Measurements from ENCODE around the gene APOF. TPM values are rescaled to one million over a fixed set of nuclear protein-coding genes. Genes with fewer than 3 reads are reported as not detected.
"Not testable (repeated sequence)": the region's sequence is repeated elsewhere in the genome, so short reads cannot be mapped to it uniquely, and the experiment has no call there.

The APOF gene
- total RNA-seq, 1 donor from 2014 or later: not detected

DNA sequence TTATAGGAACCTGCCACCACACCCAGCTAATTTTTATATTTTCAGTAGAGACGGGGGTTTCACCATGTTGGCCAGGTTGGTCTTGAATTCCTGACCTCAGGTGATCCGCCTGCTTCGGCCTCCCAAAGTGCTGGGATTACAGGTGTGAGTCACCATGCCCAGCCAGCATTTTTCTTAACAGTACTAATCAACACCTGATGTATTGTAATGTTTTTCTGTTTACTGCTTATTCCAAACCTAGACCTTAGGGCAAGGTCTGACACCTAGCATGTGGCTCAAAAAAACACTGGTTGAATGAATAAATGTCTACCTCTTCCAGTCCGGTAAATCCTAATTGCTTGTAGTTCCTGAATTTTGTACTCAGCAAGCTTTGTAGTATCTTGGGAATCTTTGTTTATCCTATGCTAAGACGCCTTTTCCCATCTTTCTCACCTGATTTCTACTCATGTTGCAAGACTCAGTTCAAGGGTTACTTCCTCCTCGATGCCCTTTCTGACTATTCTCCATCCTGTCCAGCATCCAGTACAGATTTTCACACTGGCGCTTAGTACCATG, 31.6 kb downstream of the APOF start:
- no peak overlapping the region for H3K27ac Mint-ChIP-seq
- TF ChIP-seq, protein P1, sequence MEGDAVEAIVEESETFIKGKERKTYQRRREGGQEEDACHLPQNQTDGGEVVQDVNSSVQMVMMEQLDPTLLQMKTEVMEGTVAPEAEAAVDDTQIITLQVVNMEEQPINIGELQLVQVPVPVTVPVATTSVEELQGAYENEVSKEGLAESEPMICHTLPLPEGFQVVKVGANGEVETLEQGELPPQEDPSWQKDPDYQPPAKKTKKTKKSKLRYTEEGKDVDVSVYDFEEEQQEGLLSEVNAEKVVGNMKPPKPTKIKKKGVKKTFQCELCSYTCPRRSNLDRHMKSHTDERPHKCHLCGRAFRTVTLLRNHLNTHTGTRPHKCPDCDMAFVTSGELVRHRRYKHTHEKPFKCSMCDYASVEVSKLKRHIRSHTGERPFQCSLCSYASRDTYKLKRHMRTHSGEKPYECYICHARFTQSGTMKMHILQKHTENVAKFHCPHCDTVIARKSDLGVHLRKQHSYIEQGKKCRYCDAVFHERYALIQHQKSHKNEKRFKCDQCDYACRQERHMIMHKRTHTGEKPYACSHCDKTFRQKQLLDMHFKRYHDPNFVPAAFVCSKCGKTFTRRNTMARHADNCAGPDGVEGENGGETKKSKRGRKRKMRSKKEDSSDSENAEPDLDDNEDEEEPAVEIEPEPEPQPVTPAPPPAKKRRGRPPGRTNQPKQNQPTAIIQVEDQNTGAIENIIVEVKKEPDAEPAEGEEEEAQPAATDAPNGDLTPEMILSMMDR (IDR thresholded peaks at IDR 0.05): no peak
- H3K4me3 Mint-ChIP-seq: no peak overlapping the region
- ATAC-seq (ENCODE audit: low read depth) (no peak), DNase-seq (no peak)
- H3K9me3 Mint-ChIP-seq: no peaks in the 10 kb centered on the region
- POLR2A ChIA-PET: interaction anchor here (0.7 to 0.8 kb wide), 2 partner anchors 15 to 349 kb away, joined by 3 to 5 read pairs; no protein-coding TSS in a partner anchor
- H3K36me3 Mint-ChIP-seq (ENCODE audit: low read depth): peaks cover 39% of the 10 kb centered on the region
- no peaks in the 10 kb centered on the region for H3K27me3 Mint-ChIP-seq
- peaks cover 21% of the 10 kb centered on the region for H3K4me1 Mint-ChIP-seq
- intact Hi-C loops (cut with micrococcal nuclease): loop anchor here (10.0 kb wide), 1 partner anchor 304 kb away; the partner anchor contains the start of gene BAZ2A
- CTCF ChIA-PET: no interaction called here

DNA sequence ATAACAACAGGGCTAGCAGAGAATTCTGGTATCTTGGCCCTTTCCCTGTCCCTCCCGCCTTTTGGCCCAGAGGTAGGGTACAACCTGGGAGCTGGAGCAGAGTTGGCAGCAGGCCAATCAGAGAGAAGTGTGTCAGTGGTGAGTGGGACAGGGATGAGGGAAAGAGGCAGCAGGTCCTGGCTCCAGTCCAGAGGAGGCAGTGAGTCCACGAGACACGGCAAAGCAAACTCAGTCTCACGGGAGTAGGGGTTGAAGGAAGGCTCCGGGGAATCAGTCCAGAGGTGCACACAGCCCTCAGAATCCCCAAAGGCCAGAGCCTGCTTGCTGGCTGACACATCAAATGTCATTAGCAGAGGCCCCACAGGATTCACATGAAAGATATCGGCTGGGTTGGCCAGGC, 36.1 kb downstream of the APOF start:
- no peaks in the 10 kb centered on the region for H3K4me1 Mint-ChIP-seq
- POLR2A ChIA-PET: no interaction called here
- H3K27me3 Mint-ChIP-seq: no peaks in the 10 kb centered on the region
- intact Hi-C loops (cut with micrococcal nuclease): no loop called here
- H3K27ac Mint-ChIP-seq: no peak overlapping the region
- CTCF ChIA-PET: interaction anchor here (1.2 kb wide), 1 partner anchor 25 kb away, joined by 3 read pairs; no protein-coding TSS in a partner anchor
- peaks cover 73% of the 10 kb centered on the region for H3K36me3 Mint-ChIP-seq (ENCODE audit: low read depth)
- TF ChIP-seq, protein P1 (IDR thresholded peaks at IDR 0.05): no peak
- ATAC-seq (ENCODE audit: low read depth): no peak
- H3K4me3 Mint-ChIP-seq: no peak overlapping the region
- no peaks in the 10 kb centered on the region for H3K9me3 Mint-ChIP-seq
- no peak for DNase-seq

DNA sequence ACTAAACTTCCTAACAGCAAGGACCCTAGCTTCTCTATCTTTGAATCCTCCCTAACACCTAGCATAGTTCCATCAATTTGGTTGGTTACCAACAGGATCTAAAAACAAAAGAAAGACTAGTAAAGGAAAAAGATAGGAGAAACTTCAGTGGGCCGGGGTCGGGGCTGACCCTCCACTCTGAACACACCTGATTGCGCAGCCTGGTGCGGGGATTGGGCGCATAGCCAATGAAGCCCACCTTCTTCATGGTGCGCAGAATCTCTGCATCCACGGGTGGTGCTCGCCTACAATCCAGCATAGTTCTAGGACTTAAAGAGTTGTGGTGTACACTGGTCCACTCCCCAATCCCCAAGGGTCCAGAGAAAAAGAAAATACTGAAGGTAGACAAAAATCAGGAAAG, 36.5 kb downstream of the APOF start:
- no peaks in the 10 kb centered on the region for H3K27me3 Mint-ChIP-seq
- H3K36me3 Mint-ChIP-seq (ENCODE audit: low read depth): peaks cover 69% of the 10 kb centered on the region
- no peaks in the 10 kb centered on the region for H3K4me1 Mint-ChIP-seq
- POLR2A ChIA-PET: interaction anchor here (1.1 kb wide), 1 partner anchor 8 kb away, joined by 3 read pairs; the partner anchor contains the start of gene PAN2
- ATAC-seq (ENCODE audit: low read depth) (no peak), DNase-seq (no peak)
- H3K9me3 Mint-ChIP-seq: no peaks in the 10 kb centered on the region
- intact Hi-C loops (cut with micrococcal nuclease): no loop called here
- CTCF ChIA-PET: interaction anchor here (1.2 kb wide), 1 partner anchor 25 kb away, joined by 3 read pairs; no protein-coding TSS in a partner anchor
- H3K27ac Mint-ChIP-seq: no peak overlapping the region
- TF ChIP-seq, protein P1 (IDR thresholded peaks at IDR 0.05): no peak
- no peak overlapping the region for H3K4me3 Mint-ChIP-seq

DNA sequence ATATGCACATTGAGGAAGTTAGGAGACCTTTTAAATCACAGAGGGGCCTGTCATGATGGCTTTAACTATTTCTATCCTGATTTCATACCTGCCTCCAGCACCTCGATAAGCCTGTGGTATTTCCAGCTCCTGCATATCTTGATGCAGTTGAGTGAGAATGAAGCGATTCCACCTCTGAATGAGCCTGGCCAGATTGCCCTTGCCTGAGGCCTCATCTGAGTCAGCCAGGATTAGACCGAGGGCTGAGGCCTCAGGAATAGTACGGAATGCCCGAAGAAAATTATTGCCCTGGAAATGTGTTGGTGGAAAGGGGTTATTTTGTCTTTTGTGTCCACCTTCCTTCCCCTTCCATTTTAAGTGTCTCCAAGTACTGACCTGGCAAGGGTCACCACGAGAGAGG, 38.5 kb downstream of the APOF start:
- POLR2A ChIA-PET: no interaction called here
- DNase-seq (no peak), ATAC-seq (ENCODE audit: low read depth) (no peak)
- TF ChIP-seq, protein P1 (IDR thresholded peaks at IDR 0.05): no peak
- peaks cover 76% of the 10 kb centered on the region for H3K36me3 Mint-ChIP-seq (ENCODE audit: low read depth)
- no peaks in the 10 kb centered on the region for H3K9me3 Mint-ChIP-seq
- intact Hi-C loops (cut with micrococcal nuclease): no loop called here
- no peak overlapping the region for H3K4me3 Mint-ChIP-seq
- H3K4me1 Mint-ChIP-seq: no peaks in the 10 kb centered on the region
- H3K27ac Mint-ChIP-seq: no peak overlapping the region
- no peaks in the 10 kb centered on the region for H3K27me3 Mint-ChIP-seq
- CTCF ChIA-PET: no interaction called here

DNA sequence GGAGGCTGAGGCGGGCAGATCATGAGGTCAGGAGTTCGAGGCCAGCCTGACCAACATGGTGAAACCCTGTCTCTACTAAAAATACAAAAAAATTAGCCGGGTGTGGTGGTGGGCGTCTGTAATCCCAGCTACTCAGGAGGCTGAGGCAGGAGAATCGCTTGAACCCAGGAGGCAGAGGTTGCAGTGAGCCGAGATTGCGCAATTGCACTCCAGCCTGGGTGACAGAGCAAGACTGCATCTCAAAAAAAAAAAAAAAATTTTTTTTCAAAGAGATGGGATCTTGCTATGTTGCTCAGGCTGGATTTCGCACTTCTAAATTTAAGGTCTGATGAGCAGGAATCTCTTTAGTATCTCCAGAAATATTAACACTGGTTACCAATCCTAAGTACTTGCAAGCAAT, 41.0 kb downstream of the APOF start:
- POLR2A ChIA-PET; H3K27me3 Mint-ChIP-seq; DNase-seq; H3K27ac Mint-ChIP-seq; H3K9me3 Mint-ChIP-seq; H3K4me3 Mint-ChIP-seq; CTCF ChIA-PET; intact Hi-C loops (cut with micrococcal nuclease); H3K4me1 Mint-ChIP-seq; ATAC-seq (ENCODE audit: low read depth): not testable (repeated sequence)
- H3K36me3 Mint-ChIP-seq (ENCODE audit: low read depth): peaks cover 65% of the 10 kb centered on the region

Measured in activated B cell treated with CpG ODN at 0.5 μM for 24 hours (primary cell).